HepG2 (cell line): ENCODE measurements around the gene CPLANE1.

Experiments
- CEBPB ChIP-seq: IDR thresholded peaks from 2 replicates; pipeline ENCODE4 v1.6.1; 2011; ENCODE audit warnings: low read depth, low read length, improper control_type of control experiment, borderline replicate concordance
- CTCF ChIP-seq: sonication (generic); formaldehyde crosslinking; IDR thresholded peaks from 2 replicates; pipeline ENCODE4 v1.5.0; 2020; ENCODE audit warnings: mild to moderate bottlenecking, missing genetic modification reagents, moderate library complexity
- FOXP4 ChIP-seq: sonication (generic); formaldehyde crosslinking; IDR thresholded peaks from 2 replicates; pipeline ENCODE4 v1.4.0; 2020; ENCODE audit warnings: missing genetic modification reagents
- MTA1 ChIP-seq: sonication (generic); formaldehyde crosslinking; IDR thresholded peaks from 2 replicates; pipeline ENCODE4 v1.4.0; 2020; ENCODE audit warnings: missing genetic modification reagents, mild to moderate bottlenecking, borderline replicate concordance
- SOX6 ChIP-seq, 2 experiments: fragments of 450-650 bp in 1 of 2; sonication (generic) in 1 of 2; formaldehyde crosslinking in 1 of 2; IDR thresholded peaks; 2 replicates each; pipeline versions ENCODE4 v1.4.0 to v1.6.1; 2017 to 2020; ENCODE audit warnings: antibody characterized with exemption in 1 of 2, mild to moderate bottlenecking in 1 of 2, missing genetic modification reagents in 1 of 2
- SRF ChIP-seq: IDR thresholded peaks from 2 replicates; pipeline ENCODE4 v1.6.1; 2011; ENCODE audit warnings: mild to moderate bottlenecking, low read depth, low read length, moderate library complexity
- TAF1 ChIP-seq: sonication (generic); formaldehyde crosslinking; IDR thresholded peaks from 2 replicates; pipeline ENCODE4 v1.4.0; 2020; ENCODE audit warnings: missing genetic modification reagents
- ZNF747 ChIP-seq: sonication (generic); formaldehyde crosslinking; IDR thresholded peaks from 2 replicates; pipeline ENCODE4 v1.8.1; 2023; ENCODE audit warnings: missing genetic modification reagents, mild to moderate bottlenecking, borderline replicate concordance

- TF ChIP-seq MTA1 (CRISPR knock-in tag), result no peak
- TF ChIP-seq CTCF (CRISPR knock-in tag), result no peak
- no peak for TF ChIP-seq CEBPB
- TF ChIP-seq ZNF747 (CRISPR knock-in tag), result no peak
- no peak for TF ChIP-seq SOX6 (IDR thresholded peaks at IDR 0.05)
- no peak for TF ChIP-seq SOX6 (CRISPR knock-in tag; IDR thresholded peaks at IDR 0.05)
- TF ChIP-seq TAF1, result no peak
- TF ChIP-seq SRF, result no peak
- TF ChIP-seq FOXP4 (CRISPR knock-in tag), result no peak
These were observed 41.4 kb downstream of the CPLANE1 start for GRCh38 chr5:37207802-37208201.
